ENCODE results near the gene LTBP2.
A peak's percentile ranks its signal among the peaks of the same experiment; 100 is the strongest.
"Not testable (repeated sequence)": the region's sequence is repeated elsewhere in the genome, so short reads cannot be mapped to it uniquely, and the experiment has no call there.

LTBP2 gene

GRCh38 chr14:74482571-74482970 lies 129.5 kb downstream of the LTBP2 start:
- DNase-seq (ENCODE audit: low spot score), result no peak

GRCh38 chr14:74480046-74480445 lies 132.0 kb downstream of the LTBP2 start:
- no peak for DNase-seq (ENCODE audit: low spot score)

GRCh38 chr14:74478996-74479635 lies 132.9 kb downstream of the LTBP2 start:
- DNase-seq (ENCODE audit: low spot score), result no peak

- no peak for DNase-seq (ENCODE audit: low spot score)
Measured at GRCh38 chr14:74476607-74477006, 135.4 kb downstream of the LTBP2 start.

- no peak for DNase-seq (ENCODE audit: low spot score)
Measured at GRCh38 chr14:74476107-74476506, 135.9 kb downstream of the LTBP2 start.

GRCh38 chr14:74475678-74476077 lies 136.4 kb downstream of the LTBP2 start:
- DNase-seq (ENCODE audit: low spot score), result no peak

- no peak for DNase-seq (ENCODE audit: low spot score)
Measured at GRCh38 chr14:74474376-74474775, 137.7 kb downstream of the LTBP2 start.

- no peak for DNase-seq (ENCODE audit: low spot score)
Measured at GRCh38 chr14:74472601-74473000, 139.4 kb downstream of the LTBP2 start.

- no peak for DNase-seq (ENCODE audit: low spot score)
Measured at GRCh38 chr14:74469548-74470518, 142.2 kb downstream of the LTBP2 start.

GRCh38 chr14:74468513-74468912 lies 143.5 kb downstream of the LTBP2 start:
- DNase-seq (ENCODE audit: low spot score), result no peak

- no peak for DNase-seq (ENCODE audit: low spot score)
Measured at GRCh38 chr14:74465335-74465734, 146.7 kb downstream of the LTBP2 start.

- DNase-seq (ENCODE audit: low spot score), result peak; percentile 71
Measured at GRCh38 chr14:74464785-74465184, 147.3 kb downstream of the LTBP2 start.

GRCh38 chr14:74463697-74464096 lies 148.3 kb downstream of the LTBP2 start:
- peak; percentile 79 for DNase-seq (ENCODE audit: low spot score)

GRCh38 chr14:74462993-74463392 lies 149.0 kb downstream of the LTBP2 start:
- no peak for DNase-seq (ENCODE audit: low spot score)

- no peak for DNase-seq (ENCODE audit: low spot score)
Measured at GRCh38 chr14:74459976-74460375, 152.1 kb downstream of the LTBP2 start.

- DNase-seq (ENCODE audit: low spot score), result no peak
Measured at GRCh38 chr14:74459289-74459946, 152.6 kb downstream of the LTBP2 start.

GRCh38 chr14:74457565-74457895 lies 154.5 kb downstream of the LTBP2 start:
- DNase-seq (ENCODE audit: low spot score), result no peak

- no peak for DNase-seq (ENCODE audit: low spot score)
Measured at GRCh38 chr14:74456684-74457564, 155.1 kb downstream of the LTBP2 start.

- not testable (repeated sequence) for DNase-seq (ENCODE audit: low spot score)
Measured at GRCh38 chr14:74454397-74454796, 157.6 kb downstream of the LTBP2 start.

All from putamen (tissue), 1 donor.